Measurements from ENCODE around the gene CCDC87. TPM values are rescaled to one million over a fixed set of nuclear protein-coding genes. Genes with fewer than 3 reads are reported as not detected.

The CCDC87 gene
- total RNA-seq, 1 experiment from 2014 or later = 0.75 TPM

DNA sequence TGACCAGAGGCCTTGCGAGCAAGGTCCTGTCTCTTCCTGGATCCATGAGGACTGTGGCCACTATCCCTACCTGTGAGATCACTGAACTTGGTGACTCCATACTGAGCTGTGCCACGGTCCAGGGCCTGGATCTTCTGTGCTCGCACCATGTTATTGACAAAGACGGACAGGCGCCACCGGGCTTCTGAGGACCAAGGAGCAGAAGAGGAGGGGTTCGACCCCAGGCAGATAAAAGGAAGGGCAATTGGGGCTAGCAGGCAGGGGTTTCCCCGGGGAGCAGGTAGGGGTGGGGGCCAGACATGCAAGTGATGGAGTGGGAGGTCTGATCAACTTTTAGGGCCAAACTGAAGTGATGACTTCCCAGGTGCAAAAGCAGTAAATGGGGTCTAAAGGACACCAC, 26.6 kb downstream of the CCDC87 start:
- H3K4me2 ChIP-seq (ENCODE audit: low read depth, low read length, poor library complexity, severe bottlenecking) = no peak overlapping the region

DNA sequence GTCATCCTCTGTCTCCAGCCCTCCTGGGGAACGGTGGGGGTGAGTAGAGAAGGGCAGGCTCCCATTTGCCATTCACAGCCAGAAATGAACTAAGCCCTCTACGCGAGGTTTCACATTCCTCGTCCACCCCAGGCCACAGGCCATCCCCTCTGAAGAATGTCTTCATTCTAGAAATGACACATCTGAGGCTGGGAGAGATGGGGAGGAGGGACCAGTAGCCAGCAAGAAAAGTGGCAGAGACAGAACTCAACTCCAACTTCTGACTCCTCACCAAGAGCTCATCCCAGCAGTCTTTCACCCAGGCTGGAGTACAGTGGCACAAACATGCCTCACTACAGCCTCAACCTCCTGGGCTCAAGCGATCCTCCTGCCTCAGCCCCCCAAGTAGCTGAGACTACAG, 27.9 kb downstream of the CCDC87 start:
- Histone ChIP-seq H2AFZ (ENCODE audit: low read length) (no peak overlapping the region), H3K4me2 (ENCODE audit: low read depth, low read length, poor library complexity, severe bottlenecking) (no peak overlapping the region), H3K79me2 (ENCODE audit: low read length) (no peaks in the 10 kb centered on the region), H3K27me3 (ENCODE audit: low read length) (no peaks in the 10 kb centered on the region), H4K20me1 (ENCODE audit: insufficient read depth, low read depth, low read length) (no peaks in the 10 kb centered on the region), H3K27ac (ENCODE audit: low read length) (no peak overlapping the region), H3K4me3 (ENCODE audit: low read length) (no peak overlapping the region), H3K9me3 (ENCODE audit: low read length) (no peaks in the 10 kb centered on the region), H3K4me1 (ENCODE audit: low read length) (no peaks in the 10 kb centered on the region), H3K9ac (ENCODE audit: low read length) (no peak overlapping the region), H3K9me2 (replicated peaks; ENCODE audit: insufficient read depth, low read length) (no peaks in the 10 kb centered on the region), H3K36me3 (ENCODE audit: insufficient read depth, low read length) (no peaks in the 10 kb centered on the region)
- DNase-seq = no peak

More for the DNA sequence above, 26.6 kb downstream of the CCDC87 start:
- H3K27me3 ChIP-seq (ENCODE audit: low read length) = no peaks in the 10 kb centered on the region
- no peaks in the 10 kb centered on the region for H3K4me1 ChIP-seq (ENCODE audit: low read length)
- H3K27ac ChIP-seq (ENCODE audit: low read length) = no peak overlapping the region
- no peaks in the 10 kb centered on the region for H3K36me3 ChIP-seq (ENCODE audit: insufficient read depth, low read length)
- H3K9ac ChIP-seq (ENCODE audit: low read length) = no peak overlapping the region
- H4K20me1 ChIP-seq (ENCODE audit: insufficient read depth, low read depth, low read length) = no peaks in the 10 kb centered on the region
- no peak overlapping the region for H2AFZ ChIP-seq (ENCODE audit: low read length)
- DNase-seq = no peak
- H3K9me3 ChIP-seq (ENCODE audit: low read length) = no peaks in the 10 kb centered on the region
- H3K4me3 ChIP-seq (ENCODE audit: low read length) = no peak overlapping the region
- H3K9me2 ChIP-seq (replicated peaks; ENCODE audit: insufficient read depth, low read length) = no peaks in the 10 kb centered on the region
- no peaks in the 10 kb centered on the region for H3K79me2 ChIP-seq (ENCODE audit: low read length)

DNA sequence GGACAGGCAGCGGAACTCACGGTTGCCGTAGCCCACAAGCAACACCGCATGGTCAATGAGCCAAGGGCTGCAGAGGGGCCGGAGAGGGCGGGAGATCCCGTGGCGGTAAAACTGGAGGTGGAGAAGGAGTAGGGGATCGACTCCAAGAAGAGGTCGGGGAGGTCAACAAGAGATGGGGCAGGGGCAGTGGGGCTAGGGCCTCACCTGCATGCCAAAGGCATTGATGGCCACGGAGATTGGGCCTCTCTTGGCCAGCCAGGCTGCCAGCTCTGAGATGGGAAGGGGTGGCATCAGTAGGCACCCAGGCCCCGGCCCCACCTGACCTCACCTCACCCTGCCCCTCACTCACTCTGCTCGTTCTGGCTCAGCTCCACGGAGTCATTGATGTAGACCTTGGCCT, 28.3 kb downstream of the CCDC87 start:
- no peaks in the 10 kb centered on the region for H3K79me2 ChIP-seq (ENCODE audit: low read length)
- no peak overlapping the region for H3K9ac ChIP-seq (ENCODE audit: low read length)
- H3K9me3 ChIP-seq (ENCODE audit: low read length) = no peaks in the 10 kb centered on the region
- H3K27me3 ChIP-seq (ENCODE audit: low read length) = no peaks in the 10 kb centered on the region
- DNase-seq = no peak
- no peak overlapping the region for H3K4me2 ChIP-seq (ENCODE audit: low read depth, low read length, poor library complexity, severe bottlenecking)
- no peaks in the 10 kb centered on the region for H3K36me3 ChIP-seq (ENCODE audit: insufficient read depth, low read length)
- no peak overlapping the region for H2AFZ ChIP-seq (ENCODE audit: low read length)
- no peak overlapping the region for H3K4me3 ChIP-seq (ENCODE audit: low read length)
- H3K4me1 ChIP-seq (ENCODE audit: low read length) = no peaks in the 10 kb centered on the region
- H3K27ac ChIP-seq (ENCODE audit: low read length) = no peak overlapping the region
- H4K20me1 ChIP-seq (ENCODE audit: insufficient read depth, low read depth, low read length) = no peaks in the 10 kb centered on the region
- H3K9me2 ChIP-seq (replicated peaks; ENCODE audit: insufficient read depth, low read length) = no peaks in the 10 kb centered on the region

GRCh38 chr11:66563832-66564231, 29.0 kb downstream of the CCDC87 start:
- Histone ChIP-seq H2AFZ (ENCODE audit: low read length) (no peak overlapping the region), H3K4me2 (ENCODE audit: low read depth, low read length, poor library complexity, severe bottlenecking) (no peak overlapping the region), H3K9me2 (replicated peaks; ENCODE audit: insufficient read depth, low read length) (no peaks in the 10 kb centered on the region), H3K9me3 (ENCODE audit: low read length) (no peaks in the 10 kb centered on the region), H3K4me3 (ENCODE audit: low read length) (no peak overlapping the region), H4K20me1 (ENCODE audit: insufficient read depth, low read depth, low read length) (no peaks in the 10 kb centered on the region), H3K79me2 (ENCODE audit: low read length) (no peaks in the 10 kb centered on the region), H3K4me1 (ENCODE audit: low read length) (no peaks in the 10 kb centered on the region), H3K27ac (ENCODE audit: low read length) (no peak overlapping the region), H3K36me3 (ENCODE audit: insufficient read depth, low read length) (no peaks in the 10 kb centered on the region), H3K27me3 (ENCODE audit: low read length) (no peaks in the 10 kb centered on the region), H3K9ac (ENCODE audit: low read length) (no peak overlapping the region)
- DNase-seq = no peak

DNA sequence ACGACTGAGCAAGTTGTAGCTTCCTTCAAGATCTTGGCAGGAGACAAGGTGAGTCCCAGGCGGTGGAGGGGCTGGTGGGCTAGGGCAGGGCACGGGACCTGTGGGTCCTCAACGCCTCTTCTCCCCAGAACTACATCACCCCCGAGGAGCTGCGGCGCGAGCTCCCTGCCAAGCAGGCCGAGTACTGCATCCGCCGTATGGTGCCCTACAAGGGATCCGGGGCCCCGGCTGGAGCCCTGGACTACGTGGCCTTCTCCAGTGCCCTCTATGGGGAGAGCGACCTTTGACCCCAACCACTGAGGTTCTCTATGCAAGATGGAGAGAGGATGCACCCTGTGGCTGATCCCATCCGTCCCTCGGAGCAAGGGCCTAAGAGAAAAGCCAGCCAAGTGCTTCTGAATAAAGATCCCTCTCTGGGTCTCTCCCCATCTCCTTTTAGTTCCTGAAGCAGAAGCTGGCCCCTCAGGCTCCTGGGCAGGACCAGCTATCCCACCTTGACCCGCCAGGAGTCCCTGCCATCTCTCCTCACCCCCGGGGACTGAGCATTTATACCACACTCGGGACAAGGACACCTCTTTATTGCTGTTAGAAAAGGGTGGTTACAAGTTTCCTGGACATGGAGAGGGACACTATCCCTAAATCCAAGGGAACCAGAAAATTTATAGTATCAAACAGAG, 29.8 kb downstream of the CCDC87 start:
- Histone ChIP-seq H3K9me2 (replicated peaks; ENCODE audit: insufficient read depth, low read length) (no peaks in the 10 kb centered on the region), H3K4me3 (ENCODE audit: low read length) (no peak overlapping the region), H2AFZ (ENCODE audit: low read length) (no peak overlapping the region), H3K79me2 (ENCODE audit: low read length) (no peaks in the 10 kb centered on the region), H3K4me1 (ENCODE audit: low read length) (no peaks in the 10 kb centered on the region), H3K9ac (ENCODE audit: low read length) (no peak overlapping the region), H3K9me3 (ENCODE audit: low read length) (no peaks in the 10 kb centered on the region), H3K4me2 (ENCODE audit: low read depth, low read length, poor library complexity, severe bottlenecking) (no peak overlapping the region), H3K27me3 (ENCODE audit: low read length) (no peaks in the 10 kb centered on the region), H4K20me1 (ENCODE audit: insufficient read depth, low read depth, low read length) (no peaks in the 10 kb centered on the region), H3K27ac (ENCODE audit: low read length) (no peak overlapping the region), H3K36me3 (ENCODE audit: insufficient read depth, low read length) (no peaks in the 10 kb centered on the region)
- DNase-seq = no peak

- H3K9me2 ChIP-seq (replicated peaks; ENCODE audit: insufficient read depth, low read length) = no peaks in the 10 kb centered on the region
- no peak overlapping the region for H3K9ac ChIP-seq (ENCODE audit: low read length)
- DNase-seq = no peak
- H3K27ac ChIP-seq (ENCODE audit: low read length) = no peak overlapping the region
- H4K20me1 ChIP-seq (ENCODE audit: insufficient read depth, low read depth, low read length) = no peaks in the 10 kb centered on the region
- H3K9me3 ChIP-seq (ENCODE audit: low read length) = no peaks in the 10 kb centered on the region
- no peaks in the 10 kb centered on the region for H3K4me1 ChIP-seq (ENCODE audit: low read length)
- no peak overlapping the region for H3K4me2 ChIP-seq (ENCODE audit: low read depth, low read length, poor library complexity, severe bottlenecking)
- no peaks in the 10 kb centered on the region for H3K36me3 ChIP-seq (ENCODE audit: insufficient read depth, low read length)
- no peaks in the 10 kb centered on the region for H3K27me3 ChIP-seq (ENCODE audit: low read length)
- H3K79me2 ChIP-seq (ENCODE audit: low read length) = no peaks in the 10 kb centered on the region
- H3K4me3 ChIP-seq (ENCODE audit: low read length) = no peak overlapping the region
- no peak overlapping the region for H2AFZ ChIP-seq (ENCODE audit: low read length)
Observed at GRCh38 chr11:66562275-66562674, 30.6 kb downstream of the CCDC87 start.

DNA sequence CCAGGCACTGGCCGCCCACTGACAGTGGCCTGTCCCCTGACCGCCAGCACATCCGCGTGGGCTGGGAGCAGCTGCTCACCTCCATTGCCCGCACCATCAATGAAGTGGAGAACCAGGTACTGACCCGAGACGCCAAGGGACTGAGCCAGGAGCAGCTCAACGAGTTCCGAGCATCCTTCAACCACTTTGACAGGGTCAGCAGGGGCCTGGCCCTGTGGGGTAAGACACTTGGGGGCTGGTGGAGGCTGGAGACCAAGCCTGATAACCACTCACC, 31.0 kb downstream of the CCDC87 start:
- H3K4me1 ChIP-seq (ENCODE audit: low read length) = no peaks in the 10 kb centered on the region
- H3K4me3 ChIP-seq (ENCODE audit: low read length) = no peak overlapping the region
- H3K9me3 ChIP-seq (ENCODE audit: low read length) = no peaks in the 10 kb centered on the region
- no peak overlapping the region for H3K4me2 ChIP-seq (ENCODE audit: low read depth, low read length, poor library complexity, severe bottlenecking)
- no peaks in the 10 kb centered on the region for H4K20me1 ChIP-seq (ENCODE audit: insufficient read depth, low read depth, low read length)
- no peak overlapping the region for H2AFZ ChIP-seq (ENCODE audit: low read length)
- DNase-seq = no peak
- no peaks in the 10 kb centered on the region for H3K79me2 ChIP-seq (ENCODE audit: low read length)
- no peak overlapping the region for H3K27ac ChIP-seq (ENCODE audit: low read length)
- H3K9me2 ChIP-seq (replicated peaks; ENCODE audit: insufficient read depth, low read length) = no peaks in the 10 kb centered on the region
- H3K9ac ChIP-seq (ENCODE audit: low read length) = no peak overlapping the region
- no peaks in the 10 kb centered on the region for H3K36me3 ChIP-seq (ENCODE audit: insufficient read depth, low read length)
- H3K27me3 ChIP-seq (ENCODE audit: low read length) = no peaks in the 10 kb centered on the region

GRCh38 chr11:66561178-66561974, 31.5 kb downstream of the CCDC87 start:
- H3K27me3 ChIP-seq (ENCODE audit: low read length) = no peaks in the 10 kb centered on the region
- DNase-seq = no peak
- H3K4me3 ChIP-seq (ENCODE audit: low read length) = no peak overlapping the region
- no peaks in the 10 kb centered on the region for H3K79me2 ChIP-seq (ENCODE audit: low read length)
- H3K4me1 ChIP-seq (ENCODE audit: low read length) = no peaks in the 10 kb centered on the region
- no peaks in the 10 kb centered on the region for H3K9me2 ChIP-seq (replicated peaks; ENCODE audit: insufficient read depth, low read length)
- no peaks in the 10 kb centered on the region for H3K36me3 ChIP-seq (ENCODE audit: insufficient read depth, low read length)
- H2AFZ ChIP-seq (ENCODE audit: low read length) = no peak overlapping the region
- H3K4me2 ChIP-seq (ENCODE audit: low read depth, low read length, poor library complexity, severe bottlenecking) = no peak overlapping the region
- no peaks in the 10 kb centered on the region for H4K20me1 ChIP-seq (ENCODE audit: insufficient read depth, low read depth, low read length)
- no peak overlapping the region for H3K27ac ChIP-seq (ENCODE audit: low read length)
- no peaks in the 10 kb centered on the region for H3K9me3 ChIP-seq (ENCODE audit: low read length)
- H3K9ac ChIP-seq (ENCODE audit: low read length) = no peak overlapping the region

All from Karpas-422 (cell line).